Naive B cell (primary cell): ENCODE measurements around the gene SH3BP1. TPM values are rescaled to one million over a fixed set of nuclear protein-coding genes. Genes with fewer than 3 reads are reported as not detected.

Source experiments
- polyA plus RNA-seq, 6 donors: library from polyadenylated mRNA; unstranded; fragments of 300-500 nt; fragmentation: Illumina TruSeq; gene quantifications; one replicate each; pipeline ENCODE4 v1.2.3, GENCODE V29; 2021; ENCODE audit warnings: low read depth in 6 of 6

The SH3BP1 gene
- polyA plus RNA-seq, 6 donors from 2014 or later: 2.7 to 8.0 (median 3.2) TPM

Other genes with a start within 250 kb of the SH3BP1 start
- gene ELFN2, start 212.2 kb upstream of the SH3BP1 start, polyA plus RNA-seq: not detected
- gene MFNG, start 153.3 kb upstream of the SH3BP1 start, polyA plus RNA-seq: 100 to 1,000 TPM; 145 to 298 (median 186) TPM
- gene CARD10, start 120.3 kb upstream of the SH3BP1 start, polyA plus RNA-seq: not detected
- gene CDC42EP1, start 79.2 kb upstream of the SH3BP1 start, polyA plus RNA-seq: under 1 TPM in 5 of 6 donors, not detected in 1; 0.22 to 0.82 (median 0.26) TPM
- 1 to 10 TPM in 1 of 6 donors, under 1 TPM in 3, not detected in 2; 0.60 to 2.6 (median 0.66) TPM for gene LGALS2, start 59.6 kb upstream of the SH3BP1 start, polyA plus RNA-seq
- gene GGA1, start 30.8 kb upstream of the SH3BP1 start, polyA plus RNA-seq: 10 to 100 TPM; 15.5 to 28.9 (median 24.2) TPM
- 10 to 100 TPM in 1 of 6 donors, 1 to 10 TPM in 5; 4.0 to 14.3 (median 7.6) TPM for gene PDXP, start 19.1 kb downstream of the SH3BP1 start, polyA plus RNA-seq
- gene LGALS1, start 36.0 kb downstream of the SH3BP1 start, polyA plus RNA-seq: 10 to 100 TPM in 4 of 6 donors, 1 to 10 TPM in 2; 4.1 to 35.3 (median 12.8) TPM
- 10 to 100 TPM; 35.7 to 60.6 (median 40.2) TPM for gene NOL12, start 46.7 kb downstream of the SH3BP1 start, polyA plus RNA-seq
- 10 to 100 TPM; 13.7 to 19.5 (median 16.2) TPM for gene TRIOBP, start 57.4 kb downstream of the SH3BP1 start, polyA plus RNA-seq
- not detected for gene GCAT, start 168.3 kb downstream of the SH3BP1 start, polyA plus RNA-seq
- gene GALR3, start 183.7 kb downstream of the SH3BP1 start, polyA plus RNA-seq: not detected
- gene ANKRD54, start 204.7 kb downstream of the SH3BP1 start, polyA plus RNA-seq: 10 to 100 TPM in 4 of 6 donors, 1 to 10 TPM in 2; 2.6 to 19.3 (median 14.4) TPM
- gene EIF3L, start 209.8 kb downstream of the SH3BP1 start, polyA plus RNA-seq: 100 to 1,000 TPM; 260 to 316 (median 300) TPM